HG02759 (cell line): ENCODE measurements around the gene MRPL51.

Experiments used
- ATAC-seq: cut with Tn5 transposase; IDR thresholded peaks from one replicate; pipeline ENCODE4 v1.9.1; 2021; ENCODE audit warnings: mild to moderate bottlenecking, moderate library complexity; ENCODE audit not compliant: unreplicated experiment

The MRPL51 gene

DNA sequence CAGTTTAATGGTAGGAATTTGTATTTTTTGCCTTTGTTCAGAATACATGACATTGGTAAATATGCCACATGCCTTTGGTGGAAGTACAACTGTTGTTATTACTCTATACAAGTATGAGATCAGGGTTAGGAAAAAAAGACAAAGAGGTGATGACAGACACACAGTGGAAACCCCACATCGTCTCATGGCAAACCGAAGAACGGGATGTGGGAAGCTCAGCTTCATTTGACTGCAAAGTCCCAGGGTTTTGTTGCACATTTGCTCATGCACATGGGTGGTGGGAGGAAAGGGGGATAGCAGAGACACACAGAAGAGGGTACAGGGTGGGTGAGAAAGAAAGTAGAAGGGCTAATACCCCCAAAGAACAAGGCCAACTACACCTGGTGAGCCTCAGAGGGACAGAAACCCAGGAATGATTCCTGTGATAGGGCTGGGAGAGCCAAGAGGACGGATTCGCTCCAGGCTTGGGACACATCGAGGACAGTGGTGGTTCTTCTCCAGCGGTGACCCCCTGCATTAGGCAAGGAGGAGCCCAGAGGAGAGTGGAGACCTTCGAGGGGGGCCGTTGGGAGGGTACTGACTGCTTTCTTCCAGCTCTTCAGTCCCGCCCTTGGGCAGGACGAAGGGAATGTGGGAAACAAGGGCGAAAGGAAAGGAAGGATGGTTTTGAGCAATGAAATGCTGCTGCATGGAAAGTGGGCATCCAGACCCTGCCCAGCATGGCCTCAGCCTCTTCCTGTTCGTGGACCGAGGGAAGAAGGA is 30.6 kb downstream of the MRPL51 start:
- ATAC-seq, result no peak

GRCh38 chr12:6461401-6462233 is 31.4 kb downstream of the MRPL51 start:
- ATAC-seq, result peak; percentile 85

DNA sequence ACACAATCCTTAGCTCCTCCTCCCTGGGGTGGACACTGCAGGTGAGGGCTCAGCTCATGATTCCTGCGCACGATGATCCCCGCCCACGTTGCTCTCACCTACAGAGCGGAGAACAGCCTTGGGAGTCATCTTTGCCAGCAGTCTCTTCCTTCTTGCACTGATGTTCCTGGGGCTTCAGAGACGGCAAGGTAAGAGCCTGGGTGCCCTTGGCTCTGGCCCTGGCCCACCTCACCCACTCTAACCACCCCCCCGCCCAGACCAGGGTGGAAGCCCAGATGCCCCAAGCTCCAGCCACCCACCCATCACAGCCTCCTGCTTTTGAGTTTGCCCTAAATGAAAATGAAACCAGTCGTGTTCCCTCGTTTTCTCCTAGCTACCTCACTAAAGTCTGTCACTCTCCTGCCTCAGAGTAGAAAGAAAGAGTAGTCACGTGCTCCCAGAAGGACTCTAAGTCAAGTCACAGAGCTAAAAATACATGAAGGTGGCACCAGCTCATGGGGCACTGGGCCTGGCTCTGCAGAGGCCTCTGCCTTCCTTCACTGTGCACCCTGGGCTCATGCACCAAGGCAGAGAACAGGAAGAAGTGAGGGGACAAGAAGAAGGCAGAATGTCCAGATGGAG is 32.2 kb downstream of the MRPL51 start:
- ATAC-seq, result no peak

GRCh38 chr12:6459004-6459337 is 34.1 kb downstream of the MRPL51 start:
- ATAC-seq, result no peak

DNA sequence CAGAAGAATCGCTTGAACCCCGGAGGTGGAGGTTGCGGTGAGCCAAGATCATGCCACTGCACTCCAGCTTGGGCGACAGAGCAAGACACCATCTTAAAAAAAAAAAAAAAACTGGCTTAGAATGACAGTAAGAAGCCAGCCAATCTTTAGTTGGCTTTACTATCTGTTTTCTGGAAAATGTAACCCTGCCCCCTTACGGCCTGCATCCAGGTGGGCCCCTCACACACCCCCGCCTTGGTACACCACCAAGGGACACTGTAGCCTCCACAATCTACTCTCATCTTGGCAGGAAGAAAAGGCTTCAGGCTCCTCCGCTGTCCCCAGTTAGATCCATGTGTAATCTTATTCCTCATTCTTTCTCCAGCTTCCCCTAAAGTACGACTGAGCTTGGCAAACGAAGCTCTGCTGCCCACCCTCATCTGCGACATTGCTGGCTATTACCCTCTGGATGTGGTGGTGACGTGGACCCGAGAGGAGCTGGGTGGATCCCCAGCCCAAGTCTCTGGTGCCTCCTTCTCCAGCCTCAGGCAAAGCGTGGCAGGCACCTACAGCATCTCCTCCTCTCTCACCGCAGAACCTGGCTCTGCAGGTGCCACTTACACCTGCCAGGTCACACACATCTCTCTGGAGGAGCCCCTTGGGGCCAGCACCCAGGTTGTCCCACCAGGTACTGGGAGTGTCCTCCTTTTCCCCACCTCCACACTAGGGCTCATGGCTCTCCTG is 34.6 kb downstream of the MRPL51 start:
- ATAC-seq, result no peak

GRCh38 chr12:6457220-6457945 is 35.7 kb downstream of the MRPL51 start:
- ATAC-seq, result no peak

- no peak for ATAC-seq
Measured at GRCh38 chr12:6452944-6453630, 40.0 kb downstream of the MRPL51 start.

DNA sequence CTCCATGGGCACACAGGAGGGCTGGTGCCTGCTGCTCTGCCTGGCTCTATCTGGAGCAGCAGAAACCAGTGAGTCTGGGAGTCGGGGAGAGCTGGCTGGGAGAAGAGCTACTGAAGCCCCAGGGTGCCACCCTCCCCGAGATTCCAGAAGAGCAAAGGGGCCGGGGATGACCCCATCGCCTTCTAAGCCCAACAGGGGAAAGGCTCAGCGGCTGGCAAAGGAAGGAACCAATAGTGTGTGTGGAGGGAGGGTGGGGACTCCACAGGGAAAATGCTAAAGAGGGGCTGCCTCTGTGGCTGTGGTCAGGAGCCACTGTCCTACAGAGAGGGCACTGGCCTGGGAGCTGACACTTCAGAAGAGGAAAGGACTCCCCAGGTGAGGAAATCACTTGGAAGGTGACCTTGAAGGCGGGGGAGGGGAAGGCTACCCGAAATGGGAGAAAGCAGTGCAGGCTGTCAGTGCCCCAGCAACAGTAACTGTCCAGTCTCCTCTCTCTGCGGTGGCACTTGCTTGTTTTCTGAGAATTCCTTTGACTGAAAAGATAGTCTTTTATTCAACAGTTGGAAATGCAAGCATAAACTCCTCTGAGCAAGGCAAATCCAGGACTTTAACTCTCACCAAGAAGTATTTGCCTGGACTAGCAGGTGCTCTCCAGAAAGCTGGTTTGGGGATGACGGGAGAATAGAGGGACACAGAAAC is 40.7 kb downstream of the MRPL51 start:
- peak; percentile 16 for ATAC-seq

DNA sequence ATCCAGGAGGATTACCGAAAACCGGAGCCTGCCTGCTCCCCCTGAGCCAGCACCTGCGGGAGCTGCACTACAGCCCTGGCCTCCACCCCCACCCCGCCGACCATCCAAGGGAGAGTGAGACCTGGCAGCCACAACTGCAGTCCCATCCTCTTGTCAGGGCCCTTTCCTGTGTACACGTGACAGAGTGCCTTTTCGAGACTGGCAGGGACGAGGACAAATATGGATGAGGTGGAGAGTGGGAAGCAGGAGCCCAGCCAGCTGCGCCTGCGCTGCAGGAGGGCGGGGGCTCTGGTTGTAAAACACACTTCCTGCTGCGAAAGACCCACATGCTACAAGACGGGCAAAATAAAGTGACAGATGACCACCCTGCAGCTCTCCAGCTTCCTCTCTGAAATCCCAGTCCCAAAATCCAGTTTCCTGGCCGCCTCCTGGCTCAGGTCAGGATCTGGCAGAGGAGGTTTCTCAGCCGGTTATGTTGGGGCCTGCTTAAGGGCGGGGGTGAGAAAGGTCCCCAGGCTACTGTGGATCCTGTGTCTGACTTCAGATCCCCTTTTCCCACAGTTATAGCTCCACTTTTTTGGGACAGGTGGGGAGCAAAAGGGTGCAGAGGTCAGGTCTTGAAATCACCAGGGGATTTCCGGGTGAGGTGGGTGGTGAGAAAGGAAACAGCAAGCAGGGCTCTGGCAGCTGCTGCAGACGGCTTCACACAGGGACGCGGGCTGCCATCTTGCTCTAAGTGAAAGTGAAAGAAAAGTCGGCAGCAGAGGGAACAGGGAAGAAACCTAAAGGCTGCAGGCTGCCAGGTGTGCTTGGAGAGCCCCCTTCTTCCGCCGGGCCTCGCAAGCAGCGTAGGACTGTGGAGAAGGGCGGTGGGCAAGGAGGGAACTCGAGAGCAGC is 41.5 kb downstream of the MRPL51 start, which contains the start of gene TAPBPL:
TSS of gene TAPBPL (plus strand) at position 695 of the 897 bp plus-strand sequence. CDS start 207 bp downstream, outside the sequence.
- peak; percentile 67 for ATAC-seq

GRCh38 chr12:6450869-6451347 is 42.2 kb downstream of the MRPL51 start:
- ATAC-seq, result no peak

GRCh38 chr12:6450091-6450868 is 42.8 kb downstream of the MRPL51 start:
- ATAC-seq, result no peak

DNA sequence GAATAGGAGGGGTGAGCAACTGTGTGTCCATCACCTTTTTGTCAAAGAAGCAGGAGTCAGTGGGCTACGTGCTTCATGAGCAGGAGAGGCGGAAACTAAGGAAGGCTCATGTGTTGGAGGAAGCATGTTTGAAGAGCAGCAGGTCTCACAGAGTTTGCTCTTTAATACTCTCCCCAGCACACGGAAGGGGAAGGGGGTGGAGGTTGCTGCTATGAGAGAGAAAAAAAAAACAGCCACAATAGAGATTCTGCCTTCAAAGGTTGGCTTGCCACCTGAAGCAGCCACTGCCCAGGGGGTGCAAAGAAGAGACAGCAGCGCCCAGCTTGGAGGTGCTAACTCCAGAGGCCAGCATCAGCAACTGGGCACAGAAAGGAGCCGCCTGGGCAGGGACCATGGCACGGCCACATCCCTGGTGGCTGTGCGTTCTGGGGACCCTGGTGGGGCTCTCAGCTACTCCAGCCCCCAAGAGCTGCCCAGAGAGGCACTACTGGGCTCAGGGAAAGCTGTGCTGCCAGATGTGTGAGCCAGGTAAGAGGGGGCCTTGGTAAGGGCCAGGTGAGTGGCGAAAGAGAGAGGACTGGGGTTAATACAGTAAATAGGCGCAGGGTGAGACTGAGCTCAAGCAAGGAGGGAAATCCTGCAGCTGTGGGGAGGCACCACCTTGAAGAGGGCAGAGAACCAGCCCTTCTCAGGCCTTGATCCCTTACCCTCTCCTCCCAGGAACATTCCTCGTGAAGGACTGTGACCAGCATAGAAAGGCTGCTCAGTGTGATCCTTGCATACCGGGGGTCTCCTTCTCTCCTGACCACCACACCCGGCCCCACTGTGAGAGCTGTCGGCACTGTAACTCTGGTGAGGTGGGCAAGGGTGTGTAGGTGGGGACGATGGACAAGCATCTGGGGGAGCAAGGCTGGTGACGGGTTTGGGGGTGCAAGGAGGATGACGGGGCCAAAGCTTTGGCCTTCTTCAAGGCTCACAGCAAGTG is 48.1 kb downstream of the MRPL51 start, which contains the start of gene CD27:
TSS of gene CD27 (plus strand) at position 252 of the 985 bp plus-strand sequence. CDS start at position 393, 141 bp downstream.
- ATAC-seq, result no peak

- ATAC-seq, result no peak
Measured at GRCh38 chr12:6444031-6444430, 49.0 kb downstream of the MRPL51 start.

GRCh38 chr12:6443361-6443983 is 49.6 kb downstream of the MRPL51 start:
- ATAC-seq, result peak; percentile 37

DNA sequence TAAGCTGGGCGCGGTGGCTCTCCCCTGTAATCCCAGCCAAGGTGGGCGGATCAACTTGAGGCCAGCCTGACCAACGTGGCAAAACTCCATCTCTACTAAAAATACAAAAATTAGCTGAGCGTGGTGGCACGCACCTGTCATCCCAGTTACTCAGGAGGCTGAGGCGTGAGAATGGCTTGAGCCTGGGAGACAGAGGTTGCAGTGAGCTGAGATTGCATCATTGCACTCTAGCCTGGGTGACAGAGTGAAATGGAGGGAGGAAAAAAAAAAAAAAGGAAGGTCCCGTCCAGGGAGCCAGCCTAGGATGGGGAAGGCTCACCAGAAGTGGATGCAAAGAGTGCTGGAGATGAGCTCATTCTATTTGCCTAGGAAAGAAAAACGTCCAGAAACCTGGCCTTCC is 50.2 kb downstream of the MRPL51 start:
- no peak for ATAC-seq
